Astrocyte of the spinal cord (primary cell): ENCODE data around the gene OR52I2.

Experiments used
- DNase-seq: peaks from one replicate; pipeline ENCODE4 v3.0.0; 2011; ENCODE audit warnings: low read depth, low spot score
- H3K4me3 ChIP-seq: 2 replicates; pipeline ENCODE4 v1.5.1; 2011; ENCODE audit warnings: low read depth, mild to moderate bottlenecking, low read length, moderate library complexity
- in situ Hi-C: cut with HindIII; loops from 2 replicates; pipeline ENCODE4 v1.10.0; 2017; ENCODE audit warnings: low sequenced_read_pairs
- TF ChIP-seq, protein P1 (sequence below): IDR thresholded peaks from 2 replicates; pipeline ENCODE4 v1.5.1; 2012; ENCODE audit warnings: low read depth, mild to moderate bottlenecking, low read length, inconsistent platforms

Gene OR52I2

DNA sequence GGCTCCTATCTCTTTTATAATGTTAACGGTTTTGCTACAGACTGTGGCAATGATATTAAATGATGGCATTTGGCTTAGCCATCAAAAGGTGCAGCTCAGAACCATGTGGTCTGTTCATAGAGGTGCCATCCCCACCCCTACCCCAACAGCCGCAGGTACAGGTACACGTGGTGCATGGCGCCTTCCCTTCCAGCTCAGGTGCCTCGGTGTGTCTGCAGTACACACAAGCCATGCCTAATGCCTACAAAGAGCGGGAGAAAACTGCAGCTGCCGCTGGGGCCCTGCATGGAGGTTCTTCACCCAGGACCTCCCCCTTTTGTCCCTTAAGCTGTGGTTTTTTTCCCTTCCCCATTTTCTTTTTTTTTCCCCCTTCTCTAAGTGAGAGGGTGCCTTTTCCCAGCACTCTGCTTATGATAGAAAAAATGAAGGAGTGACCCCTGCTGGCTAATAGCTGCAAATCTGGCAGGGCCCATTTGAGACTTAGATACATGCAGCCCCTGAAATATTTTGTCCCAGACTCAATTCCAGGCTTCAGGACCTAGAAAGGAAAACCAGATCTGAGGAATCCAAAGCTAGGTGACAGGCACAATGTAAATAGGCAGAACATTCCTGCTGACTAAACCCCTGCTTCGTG lies 30.1 kb upstream of the OR52I2 start:
- DNase-seq: no peak
- no peak overlapping the region for H3K4me3 ChIP-seq
- in situ Hi-C loops: no loop called here
- TF ChIP-seq, protein P1, sequence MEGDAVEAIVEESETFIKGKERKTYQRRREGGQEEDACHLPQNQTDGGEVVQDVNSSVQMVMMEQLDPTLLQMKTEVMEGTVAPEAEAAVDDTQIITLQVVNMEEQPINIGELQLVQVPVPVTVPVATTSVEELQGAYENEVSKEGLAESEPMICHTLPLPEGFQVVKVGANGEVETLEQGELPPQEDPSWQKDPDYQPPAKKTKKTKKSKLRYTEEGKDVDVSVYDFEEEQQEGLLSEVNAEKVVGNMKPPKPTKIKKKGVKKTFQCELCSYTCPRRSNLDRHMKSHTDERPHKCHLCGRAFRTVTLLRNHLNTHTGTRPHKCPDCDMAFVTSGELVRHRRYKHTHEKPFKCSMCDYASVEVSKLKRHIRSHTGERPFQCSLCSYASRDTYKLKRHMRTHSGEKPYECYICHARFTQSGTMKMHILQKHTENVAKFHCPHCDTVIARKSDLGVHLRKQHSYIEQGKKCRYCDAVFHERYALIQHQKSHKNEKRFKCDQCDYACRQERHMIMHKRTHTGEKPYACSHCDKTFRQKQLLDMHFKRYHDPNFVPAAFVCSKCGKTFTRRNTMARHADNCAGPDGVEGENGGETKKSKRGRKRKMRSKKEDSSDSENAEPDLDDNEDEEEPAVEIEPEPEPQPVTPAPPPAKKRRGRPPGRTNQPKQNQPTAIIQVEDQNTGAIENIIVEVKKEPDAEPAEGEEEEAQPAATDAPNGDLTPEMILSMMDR: no peak

DNA sequence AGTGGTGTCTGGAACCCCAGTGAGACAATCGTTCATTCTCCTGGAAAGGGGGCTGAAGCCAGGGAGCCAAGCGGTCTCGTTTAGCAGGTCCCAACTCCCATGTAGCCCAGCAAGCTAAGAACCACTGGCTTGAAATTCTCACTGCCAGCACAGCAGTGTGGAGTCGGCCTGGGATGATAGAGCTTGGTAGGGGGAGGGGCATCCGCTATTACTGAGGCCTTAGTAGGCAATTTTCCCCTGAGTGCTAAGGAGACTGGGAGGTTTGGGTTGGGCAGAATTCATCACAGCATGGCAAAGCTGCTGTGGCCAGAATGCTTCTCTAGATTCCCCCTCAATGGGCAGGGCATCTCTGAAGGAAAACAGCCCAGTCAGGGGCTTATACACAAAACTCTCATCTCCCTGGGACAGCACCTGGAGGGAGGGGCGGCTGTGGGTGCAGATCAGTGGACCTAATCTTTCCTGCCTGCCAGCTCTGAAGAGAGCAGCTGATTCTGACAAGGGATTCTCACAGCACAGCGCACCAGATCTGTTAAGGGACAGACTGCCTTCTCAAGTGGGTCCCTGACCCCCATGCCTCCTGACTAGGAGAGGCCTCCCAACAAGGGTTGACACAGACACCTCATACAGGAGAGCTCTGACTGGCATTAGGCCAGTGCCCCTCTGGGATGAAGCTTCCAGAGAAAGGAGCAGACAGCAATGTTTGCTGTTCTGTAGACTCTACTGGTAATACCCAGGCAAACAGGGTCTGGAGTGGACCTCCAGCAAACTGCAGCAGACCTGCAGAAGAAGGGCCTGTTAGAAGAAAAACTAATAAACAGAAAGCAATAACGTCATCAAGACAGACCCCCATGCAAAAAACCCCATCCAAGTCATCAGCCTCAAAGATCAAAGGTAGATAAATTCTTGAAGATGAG lies 21.8 kb upstream of the OR52I2 start:
- in situ Hi-C loops: no loop called here
- no peak overlapping the region for H3K4me3 ChIP-seq
- DNase-seq: no peak
- TF ChIP-seq, protein P1: no peak

DNA sequence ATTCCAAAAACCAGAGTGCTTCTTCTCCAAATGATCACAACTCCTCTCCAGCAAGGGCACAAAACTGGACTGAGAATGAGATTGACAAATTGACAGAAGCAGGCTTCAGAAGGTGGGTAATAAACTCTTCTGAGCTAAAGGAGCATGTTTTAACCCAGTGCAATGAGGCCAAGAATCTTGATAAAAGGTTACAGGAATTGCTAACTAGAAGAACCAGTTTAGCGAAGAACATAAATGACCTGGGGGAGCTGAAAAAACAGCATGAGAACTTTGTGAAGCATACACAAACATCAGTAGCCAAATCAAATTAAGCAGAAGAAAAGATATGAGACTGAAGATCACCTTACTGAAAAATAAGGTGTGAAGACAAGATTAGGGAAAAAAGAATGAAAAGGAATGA lies 21.1 kb upstream of the OR52I2 start:
- no peak overlapping the region for H3K4me3 ChIP-seq
- in situ Hi-C loops: no loop called here
- DNase-seq: no peak
- TF ChIP-seq, protein P1: no peak

DNA sequence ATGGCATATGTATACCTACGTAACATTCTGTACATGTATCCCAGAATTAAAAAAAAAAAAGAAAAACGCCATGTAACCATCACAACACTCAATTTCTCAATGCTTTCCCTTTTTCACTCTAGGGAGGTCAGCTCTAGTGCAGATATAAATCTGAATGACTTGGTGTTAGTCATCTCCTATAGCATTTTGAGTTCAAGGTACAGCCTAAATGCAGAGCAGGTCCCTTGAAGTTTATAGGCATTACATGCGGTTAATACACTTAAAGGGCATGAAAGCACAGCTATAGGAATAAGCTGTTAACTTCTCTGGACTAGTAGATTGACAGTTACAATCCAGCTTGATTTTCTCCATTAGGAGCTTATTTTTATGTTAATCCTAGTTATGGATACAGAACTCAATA lies 16.2 kb upstream of the OR52I2 start:
- DNase-seq: no peak
- H3K4me3 ChIP-seq: no peak overlapping the region
- in situ Hi-C loops: no loop called here
- TF ChIP-seq, protein P1: no peak

DNA sequence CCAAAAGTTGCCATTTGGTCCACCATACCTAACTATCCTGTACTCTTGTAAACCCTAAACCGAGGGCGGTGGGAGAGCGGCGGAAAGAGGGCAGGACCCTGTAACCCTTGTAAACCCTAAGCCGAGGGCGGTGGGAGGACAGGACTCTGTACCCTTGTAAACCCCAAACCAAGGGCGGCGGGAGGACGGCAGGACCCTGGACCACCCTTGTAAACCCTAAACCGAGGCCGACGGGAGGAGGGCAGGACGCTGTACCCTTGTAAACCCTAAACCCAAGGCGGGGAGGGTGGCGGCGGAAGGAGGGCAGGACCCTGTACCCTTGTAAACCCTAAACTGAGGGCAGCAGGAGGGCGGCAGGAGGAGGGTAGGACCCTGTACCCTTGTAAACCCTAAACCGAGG lies 12.5 kb upstream of the OR52I2 start:
- no peak for DNase-seq
- in situ Hi-C loops: no loop called here
- TF ChIP-seq, protein P1: no peak
- H3K4me3 ChIP-seq: no peak overlapping the region

DNA sequence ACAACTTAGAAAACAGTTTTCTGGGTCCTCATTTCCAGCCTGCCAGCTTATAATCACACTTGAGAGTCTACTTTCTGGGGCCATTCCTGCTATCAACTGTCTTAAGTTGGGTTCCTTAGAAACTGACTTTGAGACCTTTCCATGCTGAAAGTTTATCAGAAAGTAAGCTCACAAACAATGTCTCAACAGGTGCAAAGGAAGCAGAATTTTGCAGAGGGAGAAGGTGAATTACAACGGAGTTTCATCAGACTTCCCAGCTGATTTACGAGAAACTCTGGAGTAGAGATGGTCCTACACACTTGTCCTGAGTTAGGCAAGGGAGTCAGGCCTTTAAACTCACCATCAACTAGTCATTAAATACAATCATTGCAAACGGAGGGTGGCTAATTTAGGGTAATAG lies 4.7 kb upstream of the OR52I2 start:
- in situ Hi-C loops: no loop called here
- TF ChIP-seq, protein P1: no peak
- no peak for DNase-seq
- no peak overlapping the region for H3K4me3 ChIP-seq
